Adrenal gland (tissue), 12 donors: Measurements from ENCODE around the gene AURKB. TPM values are rescaled to one million over a fixed set of nuclear protein-coding genes. Genes with fewer than 3 reads are reported as not detected.

Experiments used
- DNase-seq, 7 donors: peaks; one replicate each; pipeline ENCODE4 v3.0.0-alpha.2; 2019 to 2020
- H3K27ac ChIP-seq, 5 donors: fragments of 200-600 bp; sonication (generic) in 4 of 5; 1 replicate in 3 of 5; 2 replicates in 2 of 5; pipeline versions ENCODE4 v1.5.1 to v1.8.0; 2016 to 2020; ENCODE audit warnings: mild to moderate bottlenecking in 1 of 5
- H3K27me3 ChIP-seq: fragments of 200-600 bp; 2 replicates; pipeline ENCODE4 v1.8.0; 2021
- H3K36me3 ChIP-seq, 2 donors: fragments of 200-600 bp; replicated peaks in 1 of 2; 1 replicate in 1 of 2; 2 replicates in 1 of 2; pipeline versions ENCODE4 v1.5.1 to v1.8.0; 2018 to 2022
- H3K4me1 ChIP-seq, 2 donors: fragments of 200-600 bp; replicated peaks in 1 of 2; 1 replicate in 1 of 2; 2 replicates in 1 of 2; pipeline versions ENCODE4 v1.5.1 to v1.8.0; 2018 to 2021
- H3K4me3 ChIP-seq, 4 donors: fragments of 200-600 bp; sonication (generic) in 3 of 4; one replicate each; pipeline ENCODE4 v1.5.1; 2016 to 2018
- H3K9me3 ChIP-seq, 3 donors: fragments of 200-600 bp; sonication (generic) in 1 of 3; replicated peaks in 1 of 3; 1 replicate in 2 of 3; 2 replicates in 1 of 3; pipeline versions ENCODE4 v1.5.1 to v1.8.0; 2016 to 2021
- POLR2A ChIP-seq, 2 donors: fragments of 450-650 bp; IDR thresholded peaks; one replicate each; pipeline ENCODE4 v1.6.1; 2017; ENCODE audit warnings: antibody characterized with exemption in 2 of 2, mild to moderate bottlenecking in 2 of 2, moderate library complexity in 1 of 2
- WGBS, 4 donors: extraction: QIAGEN DNeasy Blood & Tissue Kit in 2 of 4; methylation state at CpG; one replicate each; pipeline versions ENCODE4 v1.1.5 to v1.1.7; 2013 to 2017; 5-methylcytosine and 5-hydroxymethylcytosine counted together
- intact Hi-C, 2 donors: fragments of 100-400 bp; cut with DNase I; formaldehyde crosslinking; loops; one replicate each; pipeline versions ENCODE4 v1.14.1 to v1.15.0; 2022 to 2023
- polyA plus RNA-seq, 3 donors: library from polyadenylated mRNA; stranded (reverse); fragments of 200-250 nt in 2 of 3; fragments of 350-450 nt in 1 of 3; fragmentation: Illumina TruSeq in 1 of 3; extraction: RNeasy Lipid Tissue Mini Kit (QIAGEN cat#74804) in 1 of 3; gene quantifications; one replicate each; pipeline ENCODE4 v1.2.3, GENCODE V29; 2013 to 2014
- total RNA-seq, 9 donors: library from RNA; depleted of rRNA in 4 of 9; stranded (reverse); fragments of >200 nt in 4 of 9; fragments of 120-200 nt in 1 of 9; fragmentation: NEBNext Ultra II Directional in 1 of 9; extraction: Animal tissue kit (Norgen Biotek cat#: 25700) in 1 of 9; gene quantifications; one replicate each; pipeline versions ENCODE4 v1.1.0 to v1.2.4, GENCODE V29; 2013 to 2023
- TF ChIP-seq, protein P1 (sequence below), 6 experiments: fragments of 450-650 bp in 4 of 6; fragments of 200-600 bp in 2 of 6; sonication (generic) in 1 of 6; IDR thresholded peaks; 1 replicate in 5 of 6; 2 replicates in 1 of 6; pipeline versions ENCODE4 v1.5.1 to v1.8.0; 2016 to 2021; ENCODE audit warnings: antibody characterized with exemption in 6 of 6, mild to moderate bottlenecking in 2 of 6, moderate library complexity in 1 of 6
- donor health status: healthy with polysubstance abuse.
- donor health status: Bipolar disorder and iron deficiency.
- donor health status: DM: yes; HTN: yes; CAD: no.
- donor health status: DM: no; HTN: no; CAD: no.
- donor health status: DM: no; HTN: no; CAD: no.
- donor health status: DM: yes; HTN: yes; CAD: no.

Gene AURKB
- total and polyA plus RNA-seq, 12 donors: 1.6 to 14.3 (median 2.2) TPM

DNA sequence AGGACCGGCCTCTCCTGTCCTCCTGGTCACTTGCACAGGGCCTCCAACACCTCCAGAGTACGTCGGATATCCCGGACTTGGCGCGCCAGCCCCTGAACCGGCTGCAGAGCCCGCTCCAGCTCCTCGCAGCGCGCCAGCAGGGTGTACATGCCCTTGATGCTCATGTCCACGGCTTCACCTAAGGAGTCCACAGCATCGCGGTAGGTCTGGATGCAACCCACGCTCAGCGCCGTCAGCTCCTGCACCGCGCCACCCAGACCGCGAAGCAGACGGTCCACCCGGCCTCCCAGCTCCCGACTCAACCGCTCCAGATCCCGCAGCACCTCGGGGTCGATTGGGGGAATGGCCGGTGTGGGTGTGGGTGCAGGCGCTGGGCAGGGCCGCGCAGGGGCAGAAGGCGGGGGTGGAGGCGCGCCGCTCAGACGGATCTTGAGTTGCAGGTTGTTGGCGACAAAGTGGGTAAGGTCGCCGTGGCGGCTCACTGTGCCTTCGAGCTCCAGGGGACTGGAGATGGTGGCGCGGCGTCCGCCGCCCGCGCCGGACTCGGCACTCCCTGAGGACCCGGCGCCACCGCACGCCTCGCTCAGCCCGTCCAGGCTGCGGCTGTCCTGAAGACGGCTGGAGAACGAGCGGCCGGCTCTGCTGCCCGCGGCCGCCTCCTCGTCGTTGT lies 21.2 kb downstream of the AURKB start:
- Histone ChIP-seq H3K36me3 (no peaks in the 10 kb centered on the region), H3K4me1 (peaks cover 31 to 38% of the 10 kb centered on the region in 2 donors), H3K9me3 (no peaks in the 10 kb centered on the region), H3K27me3 (no peaks in the 10 kb centered on the region), H3K27ac (peak overlapping the region; percentile 91 to 96 (median 95)), H3K4me3 (peak overlapping the region; percentile 62 to 98 (median 86))
- DNase-seq: peak; percentile 40 to 71 (median 54)
- 2 to 23% (median 5%) methylated on average over 10 to 67 of the region's 67 CpGs for WGBS, 4 donors
- intact Hi-C loops: loop anchor here (5.0 to 10.0 kb wide), 2 partner anchors 38 to 64 kb away; partner anchors contain the start of gene HES7 (in 1 of the 2)
- TF ChIP-seq POLR2A (IDR thresholded peaks at IDR 0.05): no peak
- TF ChIP-seq, protein P1, sequence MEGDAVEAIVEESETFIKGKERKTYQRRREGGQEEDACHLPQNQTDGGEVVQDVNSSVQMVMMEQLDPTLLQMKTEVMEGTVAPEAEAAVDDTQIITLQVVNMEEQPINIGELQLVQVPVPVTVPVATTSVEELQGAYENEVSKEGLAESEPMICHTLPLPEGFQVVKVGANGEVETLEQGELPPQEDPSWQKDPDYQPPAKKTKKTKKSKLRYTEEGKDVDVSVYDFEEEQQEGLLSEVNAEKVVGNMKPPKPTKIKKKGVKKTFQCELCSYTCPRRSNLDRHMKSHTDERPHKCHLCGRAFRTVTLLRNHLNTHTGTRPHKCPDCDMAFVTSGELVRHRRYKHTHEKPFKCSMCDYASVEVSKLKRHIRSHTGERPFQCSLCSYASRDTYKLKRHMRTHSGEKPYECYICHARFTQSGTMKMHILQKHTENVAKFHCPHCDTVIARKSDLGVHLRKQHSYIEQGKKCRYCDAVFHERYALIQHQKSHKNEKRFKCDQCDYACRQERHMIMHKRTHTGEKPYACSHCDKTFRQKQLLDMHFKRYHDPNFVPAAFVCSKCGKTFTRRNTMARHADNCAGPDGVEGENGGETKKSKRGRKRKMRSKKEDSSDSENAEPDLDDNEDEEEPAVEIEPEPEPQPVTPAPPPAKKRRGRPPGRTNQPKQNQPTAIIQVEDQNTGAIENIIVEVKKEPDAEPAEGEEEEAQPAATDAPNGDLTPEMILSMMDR (IDR thresholded peaks at IDR 0.05): no peak

DNA sequence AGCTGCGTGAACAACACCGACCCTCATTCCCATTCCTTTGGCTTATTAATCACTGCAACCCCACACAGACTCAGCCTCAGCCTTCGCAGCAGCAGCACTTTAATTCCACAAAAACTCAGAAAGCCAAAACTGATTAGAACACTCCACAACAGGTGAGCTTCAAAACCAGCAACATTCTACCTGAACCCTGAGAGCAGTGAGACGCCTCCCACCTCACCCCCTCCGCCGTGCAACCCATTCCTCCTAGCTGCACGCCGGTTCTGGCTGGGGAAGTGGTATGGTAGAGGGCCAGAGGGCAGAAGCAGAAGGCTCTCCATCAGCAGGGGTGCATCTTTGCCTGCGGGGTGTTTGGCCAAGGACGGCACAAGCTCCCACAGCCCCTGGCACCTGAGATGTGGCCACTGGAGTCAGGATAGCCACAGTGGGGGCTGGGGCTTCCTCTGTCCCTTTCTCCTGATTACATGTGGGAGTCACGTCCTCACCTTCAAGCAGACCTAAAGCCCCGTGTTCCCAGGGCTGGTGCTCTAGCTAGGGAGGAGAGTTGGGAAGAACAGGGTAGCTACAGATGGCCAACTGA lies 22.0 kb downstream of the AURKB start:
- Histone ChIP-seq H3K9me3 (no peaks in the 10 kb centered on the region), H3K36me3 (no peaks in the 10 kb centered on the region), H3K27me3 (no peaks in the 10 kb centered on the region), H3K27ac (peak overlapping the region in 4 of 5 donors; percentile 6 to 96 (median 94)), H3K4me1 (peaks cover 31 to 38% of the 10 kb centered on the region in 2 donors), H3K4me3 (peak overlapping the region in 1 of 4 donors; percentile 87)
- TF ChIP-seq, protein P1 (IDR thresholded peaks at IDR 0.05): no peak
- no peak for TF ChIP-seq POLR2A (IDR thresholded peaks at IDR 0.05)
- 40 to 46% (median 45%) methylated on average over 9 to 12 of the region's 12 CpGs for WGBS, 4 donors
- intact Hi-C loops: loop anchor here (5.0 to 10.0 kb wide), 2 partner anchors 39 to 64 kb away; partner anchors contain the start of gene HES7 (in 1 of the 2)
- peak in 4 of 7 donors; percentile 25 to 66 (median 43) for DNase-seq

DNA sequence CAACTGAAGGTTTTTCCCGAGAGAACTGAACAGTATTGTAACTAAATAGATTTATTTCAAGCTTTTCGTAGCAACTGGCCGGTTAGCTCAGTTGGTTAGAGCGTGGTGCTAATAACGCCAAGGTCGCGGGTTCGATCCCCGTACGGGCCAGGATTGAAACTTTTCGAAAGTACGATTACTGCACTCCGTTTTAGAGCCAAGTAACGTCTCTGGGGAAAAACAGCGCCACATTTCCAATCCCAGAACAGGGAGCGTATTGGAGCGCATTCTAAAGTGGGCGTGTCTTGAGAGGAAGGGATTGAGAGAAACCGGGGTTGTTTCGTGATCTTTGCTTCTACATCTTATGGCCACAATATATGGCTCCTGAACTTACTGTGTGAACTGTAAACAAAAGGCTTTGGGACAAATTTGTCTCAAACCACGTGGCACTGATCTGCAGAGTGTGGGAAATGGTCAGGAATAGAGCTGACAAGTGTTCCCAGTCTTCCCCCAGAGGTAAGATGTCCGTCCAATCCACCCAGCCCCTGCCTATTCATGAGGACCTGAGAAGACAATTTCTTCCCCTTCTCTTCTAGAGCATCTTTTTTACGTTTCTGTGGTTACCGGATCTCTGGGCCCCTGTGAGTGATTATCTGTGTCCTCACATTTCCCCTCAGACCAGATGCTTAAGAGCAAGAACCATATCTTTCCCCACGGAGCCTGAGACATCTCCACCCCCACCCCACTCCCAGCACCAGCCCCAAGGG lies 22.7 kb downstream of the AURKB start:
- peak; percentile 60 to 70 for TF ChIP-seq POLR2A (IDR thresholded peaks at IDR 0.05)
- TF ChIP-seq, protein P1 (IDR thresholded peaks at IDR 0.05): no peak
- Histone ChIP-seq H3K27me3 (no peaks in the 10 kb centered on the region), H3K27ac (peak overlapping the region; percentile 42 to 96 (median 94)), H3K36me3 (no peaks in the 10 kb centered on the region), H3K9me3 (no peaks in the 10 kb centered on the region), H3K4me3 (peak overlapping the region in 1 of 4 donors; percentile 87), H3K4me1 (peaks cover 30 to 36% of the 10 kb centered on the region in 2 donors)
- intact Hi-C loops: loop anchor here (5.0 to 10.0 kb wide), 2 partner anchors 40 to 63 kb away; partner anchors contain the start of gene HES7 (in 1 of the 2)
- WGBS, 4 donors: 0 to 1% (median 0%) methylated on average over 23 to 25 of the region's 25 CpGs
- DNase-seq: peak; percentile 90 to 98 (median 94)
